G401.6 (cell line): ENCODE data around the gene PRDX5.

ENCODE experiments used
- FAIRE-seq: peaks from 2 replicates; lab custom pipeline; 2012; peaks lifted over from hg19 to GRCh38; lab: Jason Lieb, UNC

Gene PRDX5

GRCh38 chr11:64366751-64367150 lies 48.8 kb downstream of the PRDX5 start:
- no peak for FAIRE-seq

- no peak for FAIRE-seq
These were observed 50.2 kb downstream of the PRDX5 start for GRCh38 chr11:64367931-64368672.

DNA sequence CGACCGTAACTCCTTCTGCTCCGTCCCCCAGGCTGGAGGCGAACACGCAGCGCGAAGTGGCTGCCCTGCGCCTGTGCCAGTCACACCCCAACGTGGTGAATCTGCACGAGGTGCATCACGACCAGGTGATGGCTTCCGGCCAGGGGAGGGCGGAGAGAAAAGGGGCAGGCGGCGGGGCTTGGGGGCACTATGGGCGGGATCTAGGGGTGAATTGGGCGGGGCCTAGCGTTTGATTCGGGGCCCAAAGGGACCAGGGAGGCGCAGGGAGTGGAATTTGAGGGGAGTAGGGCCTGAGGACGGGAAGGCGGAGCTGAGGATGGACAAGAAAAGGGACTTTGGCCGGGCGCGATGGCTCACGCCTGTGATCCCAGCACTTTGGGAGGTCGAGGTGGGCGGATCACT lies 50.8 kb downstream of the PRDX5 start:
- FAIRE-seq = no peak

GRCh38 chr11:64369440-64370421 lies 51.8 kb downstream of the PRDX5 start:
- FAIRE-seq = no peak

DNA sequence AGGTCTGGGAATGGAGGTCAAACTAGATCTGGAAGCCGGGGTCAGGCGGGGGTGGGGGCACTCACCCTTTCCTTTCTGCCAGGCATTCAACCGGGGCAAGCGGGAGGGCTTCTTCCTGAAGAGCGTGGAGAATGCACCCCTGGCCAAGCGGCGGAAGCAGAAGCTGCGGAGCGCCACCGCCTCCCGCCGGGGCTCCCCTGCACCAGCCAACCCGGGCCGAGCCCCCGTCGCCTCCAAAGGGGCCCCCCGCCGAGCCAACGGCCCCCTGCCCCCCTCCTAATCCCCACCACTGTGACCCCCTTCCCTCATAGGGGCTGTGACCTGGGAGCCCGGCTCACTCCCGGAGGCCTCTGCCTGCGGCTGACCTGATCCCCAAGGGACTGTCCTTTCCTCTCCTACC lies 53.3 kb downstream of the PRDX5 start:
- FAIRE-seq = no peak
